Mesothelial cell of epicardium (in vitro differentiated cells): ENCODE data around the gene RAD18. TPM values are rescaled to one million over a fixed set of nuclear protein-coding genes. Genes with fewer than 3 reads are reported as not detected.

ENCODE experiments used
- DNase-seq, 2 experiments: peaks; one replicate each; pipeline ENCODE4 v3.0.0; 2021; ENCODE audit warnings: low spot score in 2 of 2; ENCODE audit not compliant: unreplicated experiment in 2 of 2
- H3K27ac Mint-ChIP-seq: 2 replicates; pipeline ENCODE4 v1.8.0; 2021; ENCODE audit warnings: mixed read lengths
- H3K27me3 Mint-ChIP-seq: 2 replicates; pipeline ENCODE4 v1.8.0; 2021; ENCODE audit warnings: low read depth, mixed read lengths
- H3K36me3 Mint-ChIP-seq: 2 replicates; pipeline ENCODE4 v1.8.0; 2021; ENCODE audit warnings: mixed read lengths
- H3K4me1 Mint-ChIP-seq: 2 replicates; pipeline ENCODE4 v1.8.0; 2021; ENCODE audit warnings: mixed read lengths
- H3K4me3 Mint-ChIP-seq: 2 replicates; pipeline ENCODE4 v1.8.0; 2021; ENCODE audit warnings: mild to moderate bottlenecking, moderate library complexity, mixed read lengths
- H3K9me3 Mint-ChIP-seq: 2 replicates; pipeline ENCODE4 v1.8.0; 2021; ENCODE audit warnings: mixed read lengths
- total RNA-seq: library from RNA; stranded (reverse); gene quantifications from 3 replicates; pipeline ENCODE4 v1.2.1, GENCODE V29; 2021
- TF ChIP-seq, protein P1 (sequence below): fragments of 200-600 bp; sonication (generic); IDR thresholded peaks from one replicate; pipeline ENCODE4 v1.5.0; 2021; ENCODE audit warnings: antibody characterized with exemption; ENCODE audit not compliant: unreplicated experiment

Gene RAD18
- total RNA-seq, 1 donor from 2014 or later = 23.2 TPM

DNA sequence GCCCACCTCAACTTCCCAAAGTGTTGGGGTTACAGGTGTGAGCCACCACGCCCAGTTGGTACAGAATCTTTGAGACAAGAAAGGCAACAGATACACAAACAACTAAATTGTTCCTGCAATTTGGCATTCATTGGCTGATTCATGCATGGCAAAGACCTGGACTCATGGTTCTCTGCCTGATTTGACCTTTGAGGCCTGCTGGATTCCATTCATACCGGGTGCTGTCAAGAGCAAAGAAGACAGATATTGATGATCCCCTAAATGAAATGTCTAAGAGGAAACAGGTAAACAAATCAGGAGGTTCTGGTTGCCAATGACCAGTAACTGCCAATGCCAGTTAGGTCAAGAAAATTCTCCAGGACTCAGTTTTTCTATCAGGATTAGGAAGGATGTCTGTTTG is 43.9 kb upstream of the RAD18 start:
- H3K4me3 Mint-ChIP-seq = no peak overlapping the region
- peaks cover 55% of the 10 kb centered on the region for H3K36me3 Mint-ChIP-seq
- H3K9me3 Mint-ChIP-seq = no peaks in the 10 kb centered on the region
- no peaks in the 10 kb centered on the region for H3K27me3 Mint-ChIP-seq
- H3K27ac Mint-ChIP-seq = no peak overlapping the region
- TF ChIP-seq, protein P1, sequence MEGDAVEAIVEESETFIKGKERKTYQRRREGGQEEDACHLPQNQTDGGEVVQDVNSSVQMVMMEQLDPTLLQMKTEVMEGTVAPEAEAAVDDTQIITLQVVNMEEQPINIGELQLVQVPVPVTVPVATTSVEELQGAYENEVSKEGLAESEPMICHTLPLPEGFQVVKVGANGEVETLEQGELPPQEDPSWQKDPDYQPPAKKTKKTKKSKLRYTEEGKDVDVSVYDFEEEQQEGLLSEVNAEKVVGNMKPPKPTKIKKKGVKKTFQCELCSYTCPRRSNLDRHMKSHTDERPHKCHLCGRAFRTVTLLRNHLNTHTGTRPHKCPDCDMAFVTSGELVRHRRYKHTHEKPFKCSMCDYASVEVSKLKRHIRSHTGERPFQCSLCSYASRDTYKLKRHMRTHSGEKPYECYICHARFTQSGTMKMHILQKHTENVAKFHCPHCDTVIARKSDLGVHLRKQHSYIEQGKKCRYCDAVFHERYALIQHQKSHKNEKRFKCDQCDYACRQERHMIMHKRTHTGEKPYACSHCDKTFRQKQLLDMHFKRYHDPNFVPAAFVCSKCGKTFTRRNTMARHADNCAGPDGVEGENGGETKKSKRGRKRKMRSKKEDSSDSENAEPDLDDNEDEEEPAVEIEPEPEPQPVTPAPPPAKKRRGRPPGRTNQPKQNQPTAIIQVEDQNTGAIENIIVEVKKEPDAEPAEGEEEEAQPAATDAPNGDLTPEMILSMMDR = no peak
- H3K4me1 Mint-ChIP-seq = no peaks in the 10 kb centered on the region
- no peak for DNase-seq

DNA sequence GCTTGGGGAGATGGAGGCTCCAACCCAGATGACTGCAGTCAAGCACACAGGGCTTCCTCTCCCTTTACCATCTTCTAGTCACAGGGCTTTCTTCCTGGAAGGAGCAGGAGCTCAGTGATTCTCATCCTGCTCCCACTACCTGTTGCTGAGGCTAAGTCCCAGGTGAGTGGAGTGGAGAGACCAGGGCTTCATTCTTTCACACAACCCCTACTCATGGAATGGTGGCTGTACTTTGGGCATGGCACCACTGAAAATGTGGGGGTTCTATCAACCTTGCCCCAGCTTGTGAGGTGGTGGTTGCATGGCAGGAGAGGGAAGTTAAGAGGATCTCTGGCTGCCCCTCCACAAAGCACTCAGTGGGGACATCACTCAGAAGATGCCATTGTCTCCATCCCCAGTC is 36.8 kb upstream of the RAD18 start:
- Mint-ChIP-seq H3K4me1 (no peaks in the 10 kb centered on the region), H3K4me3 (no peak overlapping the region), H3K36me3 (peaks cover 12% of the 10 kb centered on the region), H3K27me3 (no peaks in the 10 kb centered on the region), H3K27ac (no peak overlapping the region), H3K9me3 (no peaks in the 10 kb centered on the region)
- DNase-seq = no peak
- TF ChIP-seq, protein P1 = no peak

DNA sequence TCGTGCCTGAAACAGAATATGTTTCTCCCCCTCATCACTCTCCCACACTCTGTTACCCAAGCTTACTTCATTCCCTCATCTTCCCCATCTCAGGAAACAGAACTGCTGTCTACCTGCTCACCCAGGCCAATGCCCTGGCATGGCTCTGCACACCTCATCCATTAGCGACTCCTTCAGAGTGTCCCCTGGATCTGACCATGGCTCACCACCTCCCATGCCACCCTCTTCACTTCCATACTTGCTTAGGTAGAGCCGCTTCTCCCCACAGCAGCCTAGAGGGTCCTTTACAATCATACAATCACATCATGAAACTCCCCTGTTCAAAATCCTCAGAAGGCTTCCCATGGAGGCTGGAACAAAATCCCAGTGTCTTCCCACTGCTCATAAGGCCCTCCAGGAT is 33.9 kb upstream of the RAD18 start:
- H3K4me3 Mint-ChIP-seq = no peak overlapping the region
- no peak overlapping the region for H3K27ac Mint-ChIP-seq

DNA sequence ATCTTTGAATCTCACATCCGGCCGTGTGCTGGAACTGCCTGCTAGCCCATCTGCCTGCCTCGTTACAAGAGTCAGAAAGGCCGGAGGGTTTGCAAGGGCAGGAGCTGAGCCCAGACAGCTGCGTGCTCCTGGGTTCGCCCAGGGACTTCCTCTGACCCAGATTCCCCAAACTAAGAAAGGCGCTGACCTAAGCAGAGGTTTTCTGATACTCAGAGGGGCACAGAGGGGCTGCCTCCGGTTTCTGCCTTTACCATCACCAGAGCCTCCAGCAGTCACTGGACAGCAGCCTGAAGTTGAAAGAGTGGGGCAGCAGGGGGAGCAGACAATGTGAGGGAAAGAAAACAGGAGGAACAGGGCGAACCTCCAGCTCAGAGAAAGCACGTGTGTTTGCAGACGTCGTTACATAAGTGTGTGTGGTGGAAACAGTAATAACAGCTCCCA is 33.4 kb upstream of the RAD18 start:
- Mint-ChIP-seq H3K27ac (no peak overlapping the region), H3K4me1 (no peaks in the 10 kb centered on the region), H3K4me3 (no peak overlapping the region), H3K27me3 (no peaks in the 10 kb centered on the region), H3K36me3 (peaks cover 15% of the 10 kb centered on the region), H3K9me3 (no peaks in the 10 kb centered on the region)
- no peak for DNase-seq
- TF ChIP-seq, protein P1 = no peak

More for the DNA sequence above, 33.9 kb upstream of the RAD18 start:
- Mint-ChIP-seq H3K9me3 (no peaks in the 10 kb centered on the region), H3K27me3 (no peaks in the 10 kb centered on the region), H3K4me1 (no peaks in the 10 kb centered on the region), H3K36me3 (peaks cover 12% of the 10 kb centered on the region)
- TF ChIP-seq, protein P1 = no peak
- DNase-seq = no peak

DNA sequence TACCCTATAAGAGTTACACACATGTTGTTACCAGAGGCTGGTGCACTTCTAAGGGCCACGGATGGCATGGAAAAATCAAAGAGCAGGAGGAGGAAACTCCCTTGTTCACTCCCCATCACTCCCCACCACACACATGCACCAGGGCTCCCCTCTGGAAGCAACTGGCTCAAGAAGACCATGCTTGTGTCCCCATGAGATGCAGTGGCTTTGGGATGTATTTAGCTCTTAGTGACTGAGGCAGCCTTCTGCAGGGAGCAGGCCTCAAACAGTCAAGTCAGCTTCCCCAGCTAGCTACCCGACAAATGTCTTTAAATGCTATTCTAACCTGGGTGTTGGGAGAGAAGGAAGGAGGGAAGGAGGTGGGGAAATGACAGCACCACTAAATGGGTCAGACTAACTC is 32.9 kb upstream of the RAD18 start:
- no peak for DNase-seq
- TF ChIP-seq, protein P1 = no peak
- Mint-ChIP-seq H3K27ac (no peak overlapping the region), H3K27me3 (no peaks in the 10 kb centered on the region), H3K36me3 (peaks cover 20% of the 10 kb centered on the region), H3K9me3 (no peaks in the 10 kb centered on the region), H3K4me1 (no peaks in the 10 kb centered on the region), H3K4me3 (no peak overlapping the region)

DNA sequence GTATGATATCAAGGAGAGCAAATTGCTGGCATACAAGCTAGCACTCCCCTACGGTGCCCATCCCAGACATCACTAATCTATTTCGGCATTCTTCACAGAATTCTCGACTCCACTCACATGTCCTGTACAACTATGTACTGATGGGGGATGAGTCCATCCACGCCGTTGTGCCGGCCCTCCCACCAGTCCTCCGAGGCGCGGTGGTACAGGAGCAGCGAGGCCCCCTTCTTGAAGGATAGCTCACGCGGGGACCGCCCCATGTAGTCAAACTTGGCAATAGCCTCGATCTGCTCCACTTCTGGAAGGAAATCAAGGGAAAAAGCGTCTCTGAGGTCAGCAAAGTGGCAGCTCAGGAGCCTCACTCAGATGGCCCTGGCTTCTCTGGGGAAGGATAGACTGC is 31.0 kb upstream of the RAD18 start:
- H3K9me3 Mint-ChIP-seq = no peaks in the 10 kb centered on the region
- no peak overlapping the region for H3K4me3 Mint-ChIP-seq
- no peaks in the 10 kb centered on the region for H3K4me1 Mint-ChIP-seq
- TF ChIP-seq, protein P1 = no peak
- DNase-seq = no peak
- peaks cover 28% of the 10 kb centered on the region for H3K36me3 Mint-ChIP-seq
- H3K27ac Mint-ChIP-seq = no peak overlapping the region
- no peaks in the 10 kb centered on the region for H3K27me3 Mint-ChIP-seq
